Measurements from ENCODE around the gene SRGN.
A peak's percentile ranks its signal among the peaks of the same experiment; 100 is the strongest.
"Not testable (repeated sequence)": the region's sequence is repeated elsewhere in the genome, so short reads cannot be mapped to it uniquely, and the experiment has no call there.

Gene SRGN

GRCh38 chr10:69087590-69088470, at the start of gene SRGN:
SRGN (plus strand) TSS chr10:69088103; CDS start chr10:69088158, 55 bp downstream.
- peak; percentile 65 for DNase-seq (ENCODE audit: insufficient read length, low spot score)
- no peak for FAIRE-seq

DNA sequence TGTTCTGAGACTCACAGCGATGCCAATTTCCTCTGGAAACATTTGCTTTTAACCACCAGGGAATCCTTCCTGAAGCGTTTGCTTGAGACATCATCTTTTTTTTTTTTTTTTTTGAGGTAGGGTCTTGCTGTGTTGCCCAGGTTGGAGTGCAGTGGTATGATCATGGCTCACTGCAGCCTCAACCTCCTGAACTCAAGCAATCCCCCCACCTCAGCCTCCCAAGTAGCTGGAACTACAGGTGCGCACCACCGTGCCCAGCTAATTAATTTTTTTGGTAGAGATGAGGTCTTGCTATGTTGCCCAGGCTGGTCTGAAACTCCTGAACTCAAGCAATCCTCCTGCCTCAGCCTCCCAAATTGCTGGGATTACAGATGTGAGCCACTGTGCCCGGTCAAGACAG, 47.0 kb upstream of the SRGN start:
- DNase-seq (ENCODE audit: insufficient read length, low spot score); FAIRE-seq: not testable (repeated sequence)

DNA sequence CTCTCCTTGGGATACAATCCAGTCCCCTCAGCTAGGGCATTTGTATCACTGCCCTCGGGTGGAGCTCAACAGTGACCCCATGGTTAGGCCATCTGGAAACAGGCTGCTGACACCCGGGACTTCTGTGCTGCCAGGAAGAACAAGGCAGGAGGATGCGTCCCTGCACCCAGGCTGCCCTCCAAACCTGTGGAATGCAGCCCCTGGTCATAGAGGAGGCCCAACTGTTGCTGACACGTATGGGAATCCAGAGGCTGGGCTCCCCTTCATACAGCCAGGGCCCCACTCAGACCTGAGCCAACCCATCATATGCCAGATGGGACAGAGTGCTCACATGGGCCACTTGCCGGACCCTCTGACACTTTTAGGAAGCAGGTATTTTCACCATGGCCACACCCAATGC, 45.5 kb upstream of the SRGN start:
- DNase-seq (ENCODE audit: insufficient read length, low spot score): no peak
- no peak for FAIRE-seq

DNA sequence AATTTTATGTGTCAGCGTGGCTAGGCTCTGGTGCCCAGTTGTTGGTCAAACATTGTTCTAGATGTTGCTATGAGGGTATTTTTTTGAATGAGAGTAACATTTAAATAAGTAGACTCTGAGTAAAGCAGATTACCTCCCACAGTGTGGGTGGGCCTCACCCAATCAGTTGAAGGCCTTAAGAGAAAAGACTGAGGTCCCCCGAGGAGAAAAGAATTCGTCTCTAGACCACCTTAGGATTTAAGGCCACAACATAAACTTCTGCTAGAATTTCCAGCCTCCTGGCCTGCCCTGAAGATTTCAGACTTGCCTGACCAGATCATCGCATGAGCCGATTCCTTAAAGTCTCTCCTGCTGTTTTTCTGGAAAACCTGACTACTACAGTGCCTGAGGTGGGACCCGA, 45.1 kb upstream of the SRGN start:
- no peak for DNase-seq (ENCODE audit: insufficient read length, low spot score)
- no peak for FAIRE-seq

DNA sequence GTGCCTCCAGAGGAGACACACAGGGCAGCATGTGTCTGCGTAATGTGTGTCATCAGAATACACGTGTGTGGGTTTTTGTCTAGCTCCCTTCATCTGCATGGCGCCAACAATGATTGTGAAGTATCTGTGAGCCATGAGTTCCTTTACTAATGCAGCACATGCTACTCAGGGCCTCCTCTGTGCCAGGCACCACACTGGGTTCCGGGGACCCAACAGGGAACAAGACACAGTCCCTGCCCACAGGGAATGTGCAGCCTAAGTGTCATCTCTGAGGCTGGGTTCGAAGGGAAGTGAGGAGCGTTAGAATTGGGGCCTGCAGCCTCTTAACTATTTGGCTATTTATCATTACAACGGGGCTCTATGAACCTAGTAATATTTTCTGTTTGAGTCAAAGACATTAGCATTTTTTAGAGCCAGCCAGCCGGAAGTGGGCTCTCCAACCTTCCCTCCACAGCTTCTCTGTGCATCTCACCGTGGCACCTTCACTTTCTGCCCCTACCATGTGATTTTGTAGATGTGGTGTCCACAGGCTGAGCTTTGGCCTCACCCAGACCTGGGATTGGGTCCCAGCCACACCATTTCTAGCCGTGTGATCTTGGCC, 43.9 kb upstream of the SRGN start:
- FAIRE-seq (no peak), DNase-seq (ENCODE audit: insufficient read length, low spot score) (no peak)

DNA sequence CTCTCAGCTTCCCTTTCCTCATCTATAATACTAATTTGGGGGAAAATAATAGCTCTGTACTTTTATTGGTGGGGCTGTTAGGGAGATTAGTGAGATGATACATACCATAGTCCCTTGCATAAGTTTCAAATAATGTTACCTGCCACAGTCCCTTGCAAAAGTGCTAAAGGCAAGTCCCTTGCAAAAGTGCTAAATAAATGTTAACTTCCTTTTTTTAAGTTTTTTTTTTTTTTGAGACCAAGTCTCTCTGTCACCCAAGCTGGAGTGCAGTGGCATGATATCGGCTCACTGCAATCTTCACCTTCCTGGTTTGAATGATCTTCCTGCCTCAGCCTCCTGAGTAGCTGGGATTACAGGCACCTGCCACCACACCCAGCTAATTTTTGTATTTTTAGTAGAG, 43.4 kb upstream of the SRGN start:
- no peak for FAIRE-seq
- no peak for DNase-seq (ENCODE audit: insufficient read length, low spot score)

- DNase-seq (ENCODE audit: insufficient read length, low spot score) (no peak), FAIRE-seq (no peak)
These were observed 42.2 kb upstream of the SRGN start for GRCh38 chr10:69045441-69046300.

GRCh38 chr10:69047111-69047832, 40.6 kb upstream of the SRGN start:
- DNase-seq (ENCODE audit: insufficient read length, low spot score) (no peak), FAIRE-seq (no peak)

DNA sequence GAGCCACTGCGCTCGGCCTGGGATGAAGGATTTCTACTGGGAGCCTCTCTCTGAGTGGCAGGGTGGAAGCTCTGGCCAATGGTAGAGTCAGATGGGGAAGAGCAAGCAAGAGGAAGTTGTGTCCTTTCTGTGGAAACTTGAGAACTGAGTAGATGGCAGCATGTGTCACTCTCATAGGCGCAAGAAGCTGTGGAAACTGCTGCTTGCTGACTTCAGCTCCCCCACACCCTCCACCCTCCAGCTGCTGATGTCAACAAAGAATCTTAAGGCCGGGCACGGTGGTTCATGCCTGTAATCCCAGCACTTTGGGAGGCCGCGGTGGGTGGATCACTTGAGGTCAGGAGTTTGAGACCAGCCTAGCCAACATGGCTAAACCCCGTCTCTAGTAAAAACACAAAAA, 39.8 kb upstream of the SRGN start:
- DNase-seq (ENCODE audit: insufficient read length, low spot score): no peak
- no peak for FAIRE-seq

- FAIRE-seq (no peak), DNase-seq (ENCODE audit: insufficient read length, low spot score) (no peak)
These were observed 38.3 kb upstream of the SRGN start for GRCh38 chr10:69049566-69049961.

DNA sequence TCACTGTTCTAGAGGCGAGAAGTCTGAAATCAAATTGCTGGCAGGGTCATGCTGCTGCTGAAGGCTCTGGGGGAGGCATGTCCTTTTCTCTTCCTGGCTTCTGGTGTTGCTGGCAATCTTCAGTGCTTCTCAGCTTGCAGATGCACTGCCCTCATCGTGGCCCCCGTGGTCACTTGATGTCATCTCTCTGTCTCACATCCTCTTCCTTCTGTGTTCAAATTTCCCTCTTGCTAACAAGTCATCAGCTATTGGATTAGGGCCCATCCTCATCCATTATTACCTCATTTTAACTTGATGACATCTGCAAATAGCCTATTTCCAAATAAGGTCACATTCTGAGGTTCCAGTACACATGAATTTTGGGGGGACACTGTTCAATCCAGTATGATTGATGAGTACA, 36.6 kb upstream of the SRGN start:
- DNase-seq (ENCODE audit: insufficient read length, low spot score) (no peak), FAIRE-seq (no peak)

DNA sequence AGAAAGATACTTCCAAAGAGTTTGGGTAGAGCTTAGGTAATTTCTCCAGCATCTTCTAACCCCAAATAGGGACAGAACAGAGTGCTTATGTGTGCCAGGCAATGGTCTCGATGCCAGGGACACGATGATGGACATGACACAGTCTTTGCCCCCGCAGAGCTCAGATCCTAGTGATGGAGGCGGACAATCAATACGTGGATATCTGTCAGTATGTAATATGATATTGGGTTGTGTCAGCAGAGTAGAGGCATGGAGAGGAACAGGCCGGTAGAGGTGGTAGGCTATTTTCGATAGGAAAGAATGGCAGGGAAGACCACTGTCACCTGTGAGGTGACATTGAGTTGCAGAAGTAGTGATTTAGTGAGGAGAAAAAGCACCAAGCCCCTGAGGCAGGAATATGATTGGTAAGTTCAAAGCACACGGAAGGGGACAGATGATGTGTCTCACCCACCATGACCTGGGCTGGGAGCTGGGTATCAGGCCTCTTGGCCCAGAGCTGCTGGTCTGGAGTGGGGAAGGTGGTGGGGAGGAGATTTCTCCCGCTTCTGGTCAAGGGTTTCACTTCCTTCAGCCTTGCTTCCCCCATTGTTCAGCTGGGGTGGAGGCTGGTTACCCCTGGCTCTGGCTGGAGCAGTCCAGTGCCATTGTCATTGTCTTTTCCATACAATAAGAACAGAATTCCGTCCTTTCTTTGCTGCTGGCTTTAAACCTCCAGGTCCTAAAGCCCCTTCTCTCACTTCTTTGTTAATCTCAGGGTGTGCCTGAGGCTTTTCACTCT, 36.0 kb upstream of the SRGN start:
- DNase-seq (ENCODE audit: insufficient read length, low spot score) (no peak), FAIRE-seq (no peak)

DNA sequence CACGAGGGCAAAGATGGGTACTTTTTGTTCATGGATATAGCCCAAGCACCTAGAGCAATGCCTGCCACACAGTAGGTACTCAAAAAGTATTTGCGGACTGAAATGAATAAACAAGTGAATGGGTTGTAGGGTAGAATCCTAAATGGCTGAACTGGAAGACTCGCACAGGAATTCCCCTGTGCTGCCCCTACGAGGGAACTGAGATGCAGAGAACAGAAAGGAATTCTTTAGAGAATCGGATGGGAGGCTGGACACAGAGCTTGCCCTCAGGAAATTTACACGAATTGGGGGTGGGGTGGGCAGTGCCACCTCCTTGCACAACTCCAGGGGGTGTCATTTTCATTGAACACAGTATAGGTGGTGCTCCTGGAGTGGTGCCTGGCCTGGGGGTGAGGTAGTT, 35.2 kb upstream of the SRGN start:
- DNase-seq (ENCODE audit: insufficient read length, low spot score): no peak
- FAIRE-seq: no peak

DNA sequence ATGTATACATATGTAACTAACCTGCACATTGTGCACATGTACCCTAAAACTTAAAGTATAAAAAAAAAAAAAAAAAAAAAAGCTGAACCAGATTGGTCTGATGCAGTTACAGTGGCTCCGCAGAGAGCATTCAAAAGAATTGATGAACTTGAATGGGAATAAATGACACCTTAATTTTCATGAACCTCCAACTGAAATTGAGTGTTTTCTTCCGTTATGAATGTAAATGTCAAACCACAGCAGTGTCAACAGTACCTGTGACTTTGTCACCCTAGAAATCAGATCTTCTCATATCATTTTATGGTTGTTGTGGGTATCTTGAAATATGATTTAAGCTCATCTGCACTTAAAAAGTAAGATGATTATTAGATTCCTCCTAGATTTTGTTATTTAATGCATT, 32.7 kb upstream of the SRGN start:
- DNase-seq (ENCODE audit: insufficient read length, low spot score) (no peak), FAIRE-seq (no peak)

DNA sequence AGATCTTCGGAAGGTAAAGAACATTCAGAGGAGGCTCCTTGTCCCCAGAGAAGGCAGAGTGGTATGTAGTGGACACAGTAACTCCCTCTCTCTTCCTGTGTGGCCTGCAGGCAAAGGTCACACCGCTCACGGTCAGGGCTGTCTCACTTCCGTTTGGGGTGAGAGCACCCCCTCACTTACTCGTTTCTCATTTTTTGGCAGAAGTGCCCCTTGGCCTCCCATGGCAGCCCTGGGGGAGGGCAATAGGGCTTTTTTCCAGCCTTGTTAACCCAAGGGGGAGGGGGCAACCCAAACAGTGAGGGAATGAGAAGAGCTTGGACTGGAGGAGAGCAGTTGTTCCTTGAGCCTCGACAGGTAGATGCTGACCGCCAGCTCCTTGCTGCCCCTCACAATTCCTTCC, 31.8 kb upstream of the SRGN start:
- no peak for DNase-seq (ENCODE audit: insufficient read length, low spot score)
- FAIRE-seq: no peak

DNA sequence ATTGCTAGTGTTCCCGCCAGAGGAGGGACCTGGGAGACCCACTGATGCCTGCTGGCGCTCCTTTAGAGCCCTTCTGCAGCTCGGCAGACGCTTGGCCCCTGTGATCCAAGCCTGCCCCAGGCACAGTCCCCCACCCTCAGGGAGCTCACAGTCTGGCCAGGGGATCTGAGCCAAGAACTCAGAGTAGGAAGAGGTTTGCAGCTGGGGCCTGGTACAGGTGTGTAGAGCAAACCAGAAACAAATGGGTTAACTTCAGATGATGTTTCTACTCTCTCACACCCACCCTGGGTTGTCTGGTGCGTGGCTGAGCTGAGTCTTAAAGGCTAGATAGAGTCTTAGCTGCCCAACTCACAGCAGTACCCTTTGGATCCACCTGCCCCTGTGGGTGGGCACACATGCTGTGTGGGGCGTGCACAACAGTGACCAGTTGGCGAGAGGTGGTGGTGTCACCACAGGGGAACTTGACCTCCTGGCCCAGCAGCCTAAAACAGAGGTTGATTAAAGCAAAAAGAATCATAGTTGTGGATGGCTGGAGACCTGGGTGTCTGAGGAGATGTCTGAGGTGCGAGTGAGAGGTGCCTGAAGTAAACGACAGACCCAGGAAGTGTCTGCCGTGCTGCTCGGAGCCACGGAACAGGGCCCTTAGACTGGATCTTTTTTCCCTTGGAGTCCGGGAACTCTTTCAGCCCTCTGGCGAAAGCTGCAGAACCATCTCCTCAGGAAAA, 31.2 kb upstream of the SRGN start:
- no peak for DNase-seq (ENCODE audit: insufficient read length, low spot score)
- peak; percentile 9 for FAIRE-seq

DNA sequence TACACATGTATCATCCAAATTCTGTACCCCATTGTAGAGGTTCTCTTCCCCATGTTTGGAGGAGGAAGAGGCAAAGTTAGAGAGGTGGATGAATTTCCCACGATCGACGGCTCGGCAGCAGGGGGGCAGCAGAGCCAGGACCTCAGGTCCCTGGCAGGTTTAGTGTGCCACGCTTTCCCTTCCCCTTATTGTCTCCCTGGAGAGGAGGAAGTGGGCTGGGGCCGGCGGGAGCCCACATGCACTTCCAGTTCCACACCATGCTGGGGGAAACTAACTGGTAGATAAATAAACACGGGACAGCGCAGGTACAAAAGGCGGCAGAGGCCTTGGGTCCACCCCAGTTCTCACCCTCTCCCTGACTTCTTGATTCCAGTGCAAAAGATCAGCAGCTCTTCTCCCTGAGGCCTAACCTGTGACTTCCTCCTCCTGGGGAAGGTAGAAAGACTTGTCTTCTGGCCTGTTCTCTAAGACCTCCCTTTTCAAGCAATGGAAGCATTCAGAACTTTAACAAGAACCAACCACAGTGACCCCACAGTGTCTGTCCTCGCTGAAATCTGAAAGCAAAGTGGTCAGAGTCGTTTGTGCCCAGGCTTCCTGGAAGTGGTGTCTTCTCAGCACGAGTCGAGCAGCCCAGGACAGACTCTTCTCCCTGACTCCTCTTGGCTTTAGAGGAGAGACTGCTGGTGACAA, 30.5 kb upstream of the SRGN start:
- FAIRE-seq: no peak
- DNase-seq (ENCODE audit: insufficient read length, low spot score): no peak

GRCh38 chr10:69057951-69058297, 30.0 kb upstream of the SRGN start:
- FAIRE-seq: peak; percentile 38
- peak; percentile 44 for DNase-seq (ENCODE audit: insufficient read length, low spot score)

All from HTR-8/SVneo (cell line).